GM18861 (cell line): Measurements from ENCODE around the gene CCDC187.

ENCODE experiments used
- ATAC-seq: cut with Tn5 transposase; IDR thresholded peaks from one replicate; pipeline ENCODE4 v1.9.1; 2021; ENCODE audit not compliant: unreplicated experiment

CCDC187 gene

GRCh38 chr9:136339958-136340310, 36.0 kb upstream of the CCDC187 start:
- no peak for ATAC-seq

GRCh38 chr9:136339173-136339957, 35.5 kb upstream of the CCDC187 start:
- ATAC-seq: no peak

GRCh38 chr9:136338511-136338910, 34.6 kb upstream of the CCDC187 start:
- ATAC-seq: no peak

GRCh38 chr9:136337416-136338395, 33.8 kb upstream of the CCDC187 start:
- no peak for ATAC-seq

GRCh38 chr9:136336881-136337280, 33.0 kb upstream of the CCDC187 start:
- ATAC-seq: no peak

- no peak for ATAC-seq
These were observed 32.4 kb upstream of the CCDC187 start for GRCh38 chr9:136336156-136336870.

- no peak for ATAC-seq
These were observed 31.6 kb upstream of the CCDC187 start for GRCh38 chr9:136335296-136336155.

GRCh38 chr9:136334541-136334940, 30.6 kb upstream of the CCDC187 start:
- ATAC-seq: no peak

- ATAC-seq: no peak
These were observed 29.6 kb upstream of the CCDC187 start for GRCh38 chr9:136333486-136333885.

GRCh38 chr9:136333045-136333444, 29.2 kb upstream of the CCDC187 start:
- ATAC-seq: no peak

GRCh38 chr9:136332482-136332983, 28.6 kb upstream of the CCDC187 start:
- ATAC-seq: no peak

- no peak for ATAC-seq
These were observed 27.9 kb upstream of the CCDC187 start for GRCh38 chr9:136331556-136332481.

- ATAC-seq: no peak
These were observed 27.1 kb upstream of the CCDC187 start for GRCh38 chr9:136331030-136331429.

- no peak for ATAC-seq
These were observed 26.6 kb upstream of the CCDC187 start for GRCh38 chr9:136330406-136330990.

- ATAC-seq: no peak
These were observed 25.9 kb upstream of the CCDC187 start for GRCh38 chr9:136329636-136330405.

GRCh38 chr9:136329211-136329627, 25.3 kb upstream of the CCDC187 start:
- no peak for ATAC-seq

- no peak for ATAC-seq
These were observed 24.7 kb upstream of the CCDC187 start for GRCh38 chr9:136328622-136329041.
